ENCODE measurements around the gene ABRACL.
"Not testable (repeated sequence)": the region's sequence is repeated elsewhere in the genome, so short reads cannot be mapped to it uniquely, and the experiment has no call there.

Gene ABRACL

GRCh38 chr6:138989098-138989983 is 39.2 kb upstream of the ABRACL start:
- Histone ChIP-seq H3K4me1 (ENCODE audit: control insufficient read depth in 2 of 2, insufficient read depth in 2 of 2, low read length in 2 of 2) (peaks cover 18 to 32% of the 10 kb centered on the region in 2 donors), H3K36me3 (ENCODE audit: control insufficient read depth in 2 of 2, insufficient read depth in 2 of 2, low read length in 2 of 2) (no peaks in the 10 kb centered on the region), H3K9ac (ENCODE audit: low read depth in 1 of 2, low read length in 2 of 2) (peak overlapping the region in 1 of 2 donors; percentile 88), H3K9me3 (ENCODE audit: control insufficient read depth in 2 of 2, low read length in 2 of 2) (no peaks in the 10 kb centered on the region), H3K27ac (ENCODE audit: low read depth in 2 of 2, low read length in 2 of 2) (no peak overlapping the region), H3K4me3 (ENCODE audit: low read length in 2 of 2) (peak overlapping the region in 1 of 2 donors; percentile 89), H3K27me3 (ENCODE audit: control insufficient read depth in 2 of 2, insufficient read depth in 2 of 2, low read length in 2 of 2) (no peaks in the 10 kb centered on the region)

GRCh38 chr6:138991206-138991605 is 37.3 kb upstream of the ABRACL start:
- Histone ChIP-seq H3K9me3 (ENCODE audit: control insufficient read depth in 2 of 2, low read length in 2 of 2) (no peaks in the 10 kb centered on the region), H3K27ac (ENCODE audit: low read depth in 2 of 2, low read length in 2 of 2) (no peak overlapping the region), H3K36me3 (ENCODE audit: control insufficient read depth in 2 of 2, insufficient read depth in 2 of 2, low read length in 2 of 2) (no peaks in the 10 kb centered on the region), H3K9ac (ENCODE audit: low read depth in 1 of 2, low read length in 2 of 2) (no peak overlapping the region), H3K4me3 (ENCODE audit: low read length in 2 of 2) (no peak overlapping the region), H3K27me3 (ENCODE audit: control insufficient read depth in 2 of 2, insufficient read depth in 2 of 2, low read length in 2 of 2) (no peaks in the 10 kb centered on the region), H3K4me1 (ENCODE audit: control insufficient read depth in 2 of 2, insufficient read depth in 2 of 2, low read length in 2 of 2) (peaks cover 9 to 24% of the 10 kb centered on the region in 2 donors)

DNA sequence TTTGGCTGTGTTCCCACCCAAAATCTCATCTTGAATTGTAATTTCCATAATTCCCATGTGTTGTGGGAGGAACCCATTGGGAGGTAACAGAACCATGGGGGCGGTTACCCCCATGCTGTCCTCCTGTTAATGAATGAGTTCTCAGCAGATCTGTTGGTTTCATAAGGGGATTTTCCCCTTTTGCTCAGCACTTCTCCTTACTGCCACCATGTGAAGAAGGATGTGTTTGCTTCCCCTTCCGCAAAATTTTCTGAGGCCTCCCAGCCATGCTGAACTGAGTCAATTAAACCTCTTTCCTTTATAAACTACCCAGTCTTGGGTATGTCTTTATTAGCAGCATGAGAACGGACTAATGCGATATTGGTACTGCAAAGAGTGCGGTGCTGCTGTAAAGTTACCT is 35.6 kb upstream of the ABRACL start:
- H3K4me3 ChIP-seq (ENCODE audit: low read length in 2 of 2); H3K36me3 ChIP-seq (ENCODE audit: control insufficient read depth in 2 of 2, insufficient read depth in 2 of 2, low read length in 2 of 2); H3K27ac ChIP-seq (ENCODE audit: low read depth in 2 of 2, low read length in 2 of 2); H3K27me3 ChIP-seq (ENCODE audit: control insufficient read depth in 2 of 2, insufficient read depth in 2 of 2, low read length in 2 of 2); H3K9me3 ChIP-seq (ENCODE audit: control insufficient read depth in 2 of 2, low read length in 2 of 2); H3K9ac ChIP-seq (ENCODE audit: low read depth in 1 of 2, low read length in 2 of 2): not testable (repeated sequence)
- peaks cover 7 to 19% of the 10 kb centered on the region in 2 donors for H3K4me1 ChIP-seq (ENCODE audit: control insufficient read depth in 2 of 2, insufficient read depth in 2 of 2, low read length in 2 of 2)

- H3K27me3 ChIP-seq (ENCODE audit: control insufficient read depth in 2 of 2, insufficient read depth in 2 of 2, low read length in 2 of 2); H3K9ac ChIP-seq (ENCODE audit: low read depth in 1 of 2, low read length in 2 of 2); H3K36me3 ChIP-seq (ENCODE audit: control insufficient read depth in 2 of 2, insufficient read depth in 2 of 2, low read length in 2 of 2); H3K4me3 ChIP-seq (ENCODE audit: low read length in 2 of 2); H3K27ac ChIP-seq (ENCODE audit: low read depth in 2 of 2, low read length in 2 of 2); H3K9me3 ChIP-seq (ENCODE audit: control insufficient read depth in 2 of 2, low read length in 2 of 2): not testable (repeated sequence)
- peaks cover 7 to 17% of the 10 kb centered on the region in 2 donors for H3K4me1 ChIP-seq (ENCODE audit: control insufficient read depth in 2 of 2, insufficient read depth in 2 of 2, low read length in 2 of 2)
Observed at GRCh38 chr6:138993410-138993809, 35.1 kb upstream of the ABRACL start.

DNA sequence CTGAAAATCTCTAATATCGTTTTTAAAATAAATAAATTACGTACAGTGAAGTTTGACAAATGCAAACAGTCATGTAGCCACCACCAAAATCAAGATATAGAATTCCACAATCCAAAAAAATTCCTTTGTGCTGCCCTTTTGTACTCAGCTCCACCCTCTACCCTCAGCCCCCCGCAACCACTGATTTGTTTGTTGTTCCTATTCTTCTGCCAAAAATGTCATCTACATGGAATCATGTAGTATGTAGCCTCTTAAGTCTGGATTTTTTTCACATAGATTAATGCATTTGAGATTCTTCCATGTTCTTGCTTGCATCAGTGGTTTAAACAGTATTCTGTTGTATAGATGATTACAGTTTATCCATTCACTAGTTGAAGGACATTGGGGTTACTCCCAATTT is 32.0 kb upstream of the ABRACL start:
- H3K36me3 ChIP-seq (ENCODE audit: control insufficient read depth in 2 of 2, insufficient read depth in 2 of 2, low read length in 2 of 2) = no peaks in the 10 kb centered on the region
- H3K4me3 ChIP-seq (ENCODE audit: low read length in 2 of 2) = no peak overlapping the region
- H3K9me3 ChIP-seq (ENCODE audit: control insufficient read depth in 2 of 2, low read length in 2 of 2) = no peaks in the 10 kb centered on the region
- no peak overlapping the region for H3K27ac ChIP-seq (ENCODE audit: low read depth in 2 of 2, low read length in 2 of 2)
- peaks cover 0 to 6% of the 10 kb centered on the region in 2 donors for H3K4me1 ChIP-seq (ENCODE audit: control insufficient read depth in 2 of 2, insufficient read depth in 2 of 2, low read length in 2 of 2)
- no peaks in the 10 kb centered on the region for H3K27me3 ChIP-seq (ENCODE audit: control insufficient read depth in 2 of 2, insufficient read depth in 2 of 2, low read length in 2 of 2)
- H3K9ac ChIP-seq (ENCODE audit: low read depth in 1 of 2, low read length in 2 of 2) = no peak overlapping the region

DNA sequence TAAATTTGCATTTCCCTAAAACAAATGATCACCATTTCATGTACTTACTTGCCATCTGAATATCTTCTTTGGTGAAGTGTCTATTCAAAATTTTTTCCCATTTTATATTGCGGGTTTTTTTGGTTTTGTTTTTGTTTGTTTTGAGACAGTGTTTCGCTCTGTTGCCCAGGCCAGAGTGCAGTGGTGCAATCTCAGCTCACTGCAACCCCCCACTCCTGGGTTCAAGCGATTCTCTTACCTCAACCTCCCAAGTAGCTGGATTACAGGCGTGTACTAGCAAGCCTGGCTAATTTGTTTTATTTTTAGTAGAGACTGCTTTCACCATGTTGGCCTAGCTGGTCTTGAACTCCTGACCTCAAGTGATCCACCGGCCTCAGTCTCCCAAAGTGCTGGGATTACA is 31.4 kb upstream of the ABRACL start:
- no peak overlapping the region for H3K4me3 ChIP-seq (ENCODE audit: low read length in 2 of 2)
- H3K9ac ChIP-seq (ENCODE audit: low read depth in 1 of 2, low read length in 2 of 2) = no peak overlapping the region
- H3K27me3 ChIP-seq (ENCODE audit: control insufficient read depth in 2 of 2, insufficient read depth in 2 of 2, low read length in 2 of 2) = no peaks in the 10 kb centered on the region
- H3K9me3 ChIP-seq (ENCODE audit: control insufficient read depth in 2 of 2, low read length in 2 of 2) = no peaks in the 10 kb centered on the region
- H3K27ac ChIP-seq (ENCODE audit: low read depth in 2 of 2, low read length in 2 of 2) = no peak overlapping the region
- H3K4me1 ChIP-seq (ENCODE audit: control insufficient read depth in 2 of 2, insufficient read depth in 2 of 2, low read length in 2 of 2) = peaks cover 0 to 6% of the 10 kb centered on the region in 2 donors
- no peaks in the 10 kb centered on the region for H3K36me3 ChIP-seq (ENCODE audit: control insufficient read depth in 2 of 2, insufficient read depth in 2 of 2, low read length in 2 of 2)

- H3K4me3 ChIP-seq (ENCODE audit: low read length in 2 of 2) = no peak overlapping the region
- no peaks in the 10 kb centered on the region for H3K27me3 ChIP-seq (ENCODE audit: control insufficient read depth in 2 of 2, insufficient read depth in 2 of 2, low read length in 2 of 2)
- H3K36me3 ChIP-seq (ENCODE audit: control insufficient read depth in 2 of 2, insufficient read depth in 2 of 2, low read length in 2 of 2) = no peaks in the 10 kb centered on the region
- no peak overlapping the region for H3K27ac ChIP-seq (ENCODE audit: low read depth in 2 of 2, low read length in 2 of 2)
- no peak overlapping the region for H3K9ac ChIP-seq (ENCODE audit: low read depth in 1 of 2, low read length in 2 of 2)
- no peaks in the 10 kb centered on the region for H3K4me1 ChIP-seq (ENCODE audit: control insufficient read depth in 2 of 2, insufficient read depth in 2 of 2, low read length in 2 of 2)
- H3K9me3 ChIP-seq (ENCODE audit: control insufficient read depth in 2 of 2, low read length in 2 of 2) = no peaks in the 10 kb centered on the region
Observed at GRCh38 chr6:138999949-139000725, 28.4 kb upstream of the ABRACL start.

DNA sequence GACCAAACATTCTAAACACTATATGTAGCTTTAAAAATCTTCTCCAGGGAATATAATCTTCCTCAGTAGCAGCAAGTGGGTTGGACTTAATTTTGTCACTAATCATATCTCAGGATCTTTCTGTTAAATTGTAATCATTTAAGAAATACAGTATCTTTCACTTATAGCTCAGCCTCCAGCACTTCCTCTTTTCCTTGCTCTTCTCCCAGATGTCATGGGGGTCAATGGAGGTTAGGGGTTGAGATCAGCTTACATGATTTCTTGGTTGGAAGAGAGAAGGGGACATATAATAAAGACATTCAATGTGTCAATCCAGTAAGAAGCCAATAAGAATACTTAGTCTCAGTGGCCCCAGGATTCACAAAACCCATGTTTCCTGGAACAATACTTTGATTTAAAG is 24.8 kb upstream of the ABRACL start:
- Histone ChIP-seq H3K9me3 (ENCODE audit: control insufficient read depth in 2 of 2, low read length in 2 of 2) (no peaks in the 10 kb centered on the region), H3K27me3 (ENCODE audit: control insufficient read depth in 2 of 2, insufficient read depth in 2 of 2, low read length in 2 of 2) (no peaks in the 10 kb centered on the region), H3K9ac (ENCODE audit: low read depth in 1 of 2, low read length in 2 of 2) (no peak overlapping the region), H3K4me1 (ENCODE audit: control insufficient read depth in 2 of 2, insufficient read depth in 2 of 2, low read length in 2 of 2) (no peaks in the 10 kb centered on the region), H3K4me3 (ENCODE audit: low read length in 2 of 2) (no peak overlapping the region), H3K36me3 (ENCODE audit: control insufficient read depth in 2 of 2, insufficient read depth in 2 of 2, low read length in 2 of 2) (no peaks in the 10 kb centered on the region), H3K27ac (ENCODE audit: low read depth in 2 of 2, low read length in 2 of 2) (no peak overlapping the region)

- Histone ChIP-seq H3K9ac (ENCODE audit: low read depth in 1 of 2, low read length in 2 of 2) (no peak overlapping the region), H3K27me3 (ENCODE audit: control insufficient read depth in 2 of 2, insufficient read depth in 2 of 2, low read length in 2 of 2) (no peaks in the 10 kb centered on the region), H3K9me3 (ENCODE audit: control insufficient read depth in 2 of 2, low read length in 2 of 2) (no peaks in the 10 kb centered on the region), H3K4me1 (ENCODE audit: control insufficient read depth in 2 of 2, insufficient read depth in 2 of 2, low read length in 2 of 2) (no peaks in the 10 kb centered on the region), H3K36me3 (ENCODE audit: control insufficient read depth in 2 of 2, insufficient read depth in 2 of 2, low read length in 2 of 2) (no peaks in the 10 kb centered on the region), H3K4me3 (ENCODE audit: low read length in 2 of 2) (no peak overlapping the region), H3K27ac (ENCODE audit: low read depth in 2 of 2, low read length in 2 of 2) (no peak overlapping the region)
Observed at GRCh38 chr6:139006477-139006876, 22.1 kb upstream of the ABRACL start.

DNA sequence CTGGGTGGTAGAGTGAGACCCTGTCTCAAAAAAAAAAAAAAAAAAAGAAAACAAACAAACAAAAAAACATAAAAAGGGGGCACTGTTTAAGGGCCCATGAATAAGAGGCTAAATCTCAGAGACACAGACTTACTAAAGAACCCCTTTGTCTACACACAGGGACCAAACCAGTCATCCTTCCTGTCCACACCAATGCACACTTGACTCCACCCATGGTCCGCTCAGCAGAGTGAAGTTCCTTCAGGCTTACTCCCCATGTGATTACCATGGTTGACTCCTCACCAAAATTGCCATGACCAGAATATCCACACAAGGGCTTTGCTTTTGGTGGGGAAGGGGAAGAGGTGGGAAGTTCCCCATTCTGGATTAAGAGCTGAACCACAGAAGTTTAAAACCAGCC is 21.1 kb upstream of the ABRACL start:
- Histone ChIP-seq H3K27me3 (ENCODE audit: control insufficient read depth in 2 of 2, insufficient read depth in 2 of 2, low read length in 2 of 2) (no peaks in the 10 kb centered on the region), H3K9me3 (ENCODE audit: control insufficient read depth in 2 of 2, low read length in 2 of 2) (no peaks in the 10 kb centered on the region), H3K4me3 (ENCODE audit: low read length in 2 of 2) (no peak overlapping the region), H3K4me1 (ENCODE audit: control insufficient read depth in 2 of 2, insufficient read depth in 2 of 2, low read length in 2 of 2) (no peaks in the 10 kb centered on the region), H3K36me3 (ENCODE audit: control insufficient read depth in 2 of 2, insufficient read depth in 2 of 2, low read length in 2 of 2) (no peaks in the 10 kb centered on the region), H3K9ac (ENCODE audit: low read depth in 1 of 2, low read length in 2 of 2) (no peak overlapping the region), H3K27ac (ENCODE audit: low read depth in 2 of 2, low read length in 2 of 2) (no peak overlapping the region)
